ENCODE results near the gene CRYM.
"Not testable (repeated sequence)": the region's sequence is repeated elsewhere in the genome, so short reads cannot be mapped to it uniquely, and the experiment has no call there.

Gene CRYM

DNA sequence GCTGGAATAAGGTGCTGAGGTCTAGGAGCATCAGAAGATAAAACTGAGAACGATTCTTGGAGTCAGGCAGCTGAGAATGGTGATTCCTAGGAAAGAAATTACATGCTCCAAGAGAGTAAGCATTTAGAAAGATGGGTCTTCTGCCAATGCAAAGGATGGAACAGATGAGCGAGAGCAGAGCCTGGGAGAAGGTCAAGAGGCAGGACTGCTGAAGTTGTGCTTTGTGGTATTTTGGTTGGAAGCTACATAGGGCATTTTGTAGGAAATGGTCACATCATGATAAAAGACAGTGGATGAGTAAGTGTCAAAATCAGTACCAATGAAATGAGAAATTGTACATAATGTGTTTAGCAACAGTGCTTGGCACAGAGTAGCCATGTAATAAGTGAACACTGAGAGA, 1.4 kb upstream of the CRYM start:
- no peak for DNase-seq (ENCODE audit: low read depth, low spot score)

DNA sequence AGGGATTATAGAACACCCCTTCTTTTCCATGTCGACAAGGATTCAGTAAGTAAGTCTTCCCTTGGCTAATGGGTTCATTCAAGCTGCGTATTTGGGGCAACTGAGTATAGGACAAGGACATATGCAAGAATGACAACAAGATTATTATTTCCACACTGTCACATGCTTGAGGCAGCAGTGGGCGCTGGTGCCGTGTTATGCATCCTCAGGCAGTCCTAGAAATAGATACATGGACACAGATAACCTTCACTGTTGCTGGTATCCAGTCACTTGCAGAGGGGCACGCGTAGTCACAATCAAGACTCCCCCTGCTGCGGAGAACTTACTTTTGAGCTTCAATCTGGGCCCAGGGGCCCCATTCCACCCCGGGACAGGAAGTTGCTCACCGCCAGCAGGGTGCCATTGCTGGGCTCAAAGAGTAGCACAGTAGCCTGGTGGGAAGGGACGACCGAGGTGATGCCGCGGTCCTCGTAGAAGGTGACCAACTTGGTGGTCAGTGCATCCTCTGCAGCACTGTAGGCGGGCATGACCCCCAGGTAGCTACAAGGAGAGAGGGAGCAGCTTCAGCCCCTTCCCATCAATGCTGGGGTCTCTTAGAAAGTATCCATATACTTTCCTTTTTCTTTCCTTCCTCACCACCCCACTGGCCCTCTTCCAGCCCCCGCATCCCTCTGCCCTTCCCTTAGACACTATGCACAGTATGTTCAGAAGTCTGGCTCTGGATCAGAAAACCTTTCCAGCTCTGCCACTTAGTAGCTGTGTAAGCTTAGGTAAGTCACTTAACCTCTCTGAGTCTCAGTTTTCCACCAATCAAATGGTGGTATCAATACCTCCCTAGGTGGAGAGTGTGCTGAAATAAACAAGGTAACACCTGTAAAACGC, 804 bp downstream of the CRYM start:
- DNase-seq (ENCODE audit: low read depth, low spot score), result no peak

DNA sequence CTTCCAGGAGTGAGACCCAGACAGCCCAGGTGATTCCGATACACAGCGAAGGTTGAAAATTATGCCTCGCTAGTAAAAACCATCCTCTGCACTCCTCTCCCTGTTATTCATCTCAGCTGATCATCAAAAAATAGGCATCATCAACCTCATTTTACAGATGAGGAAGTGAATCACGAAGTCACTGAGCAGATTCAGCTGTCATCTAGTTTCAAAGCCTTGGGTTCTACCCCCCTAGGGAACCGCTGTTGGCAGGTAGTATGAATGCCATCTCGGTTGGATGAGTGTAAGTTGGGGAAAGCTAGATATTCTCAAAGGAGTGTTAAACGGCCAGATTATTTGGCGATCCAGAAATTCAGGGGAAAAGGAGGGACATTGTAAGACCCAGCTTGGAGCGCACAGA, 2.0 kb downstream of the CRYM start:
- DNase-seq (ENCODE audit: low read depth, low spot score), result no peak

DNA sequence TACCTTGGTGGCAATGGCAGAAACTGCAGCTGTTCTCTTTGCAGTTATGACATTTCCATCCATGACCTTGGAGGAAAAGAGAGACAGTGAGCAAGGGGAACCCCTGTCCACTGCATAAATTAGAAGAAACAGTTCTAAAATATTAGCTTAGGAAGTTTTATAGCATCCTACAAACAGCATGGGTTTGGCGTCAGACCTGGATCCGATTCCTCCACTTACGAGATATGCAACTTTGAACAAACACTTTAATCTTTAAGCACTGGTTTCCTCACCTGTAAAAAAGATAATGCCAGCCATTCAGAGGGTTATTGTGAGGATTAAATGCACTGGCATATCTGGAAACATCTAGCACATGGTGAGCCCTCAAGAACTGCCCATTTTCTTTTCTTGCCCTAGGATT, 2.6 kb downstream of the CRYM start:
- DNase-seq (ENCODE audit: low read depth, low spot score), result no peak

DNA sequence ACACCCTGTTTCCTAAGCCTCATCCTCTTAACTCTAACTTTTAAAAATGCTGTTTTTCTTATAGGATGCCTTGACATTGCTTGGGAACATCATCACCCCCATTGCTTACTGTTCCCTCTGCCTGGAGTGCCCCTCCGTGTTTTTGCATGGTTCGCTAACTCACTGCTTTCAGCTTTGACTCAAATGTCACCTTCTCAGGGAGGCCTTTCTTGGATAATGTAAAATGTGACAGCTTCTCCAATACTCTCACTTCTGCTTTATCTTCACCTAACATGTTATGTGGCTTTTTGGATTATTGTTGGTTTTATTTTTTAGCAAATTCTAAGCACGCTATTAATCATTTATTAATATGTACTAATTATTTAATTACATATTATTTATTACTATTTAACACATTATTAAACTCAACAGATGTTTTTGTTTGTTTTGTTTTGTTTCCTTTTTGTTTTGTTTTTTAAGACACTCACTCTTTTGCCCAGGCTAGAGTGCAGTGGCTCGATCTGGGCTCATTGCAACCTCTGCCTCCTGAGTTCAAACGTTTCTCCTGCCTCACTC, 3.8 kb downstream of the CRYM start:
- no peak for DNase-seq (ENCODE audit: low read depth, low spot score)

DNA sequence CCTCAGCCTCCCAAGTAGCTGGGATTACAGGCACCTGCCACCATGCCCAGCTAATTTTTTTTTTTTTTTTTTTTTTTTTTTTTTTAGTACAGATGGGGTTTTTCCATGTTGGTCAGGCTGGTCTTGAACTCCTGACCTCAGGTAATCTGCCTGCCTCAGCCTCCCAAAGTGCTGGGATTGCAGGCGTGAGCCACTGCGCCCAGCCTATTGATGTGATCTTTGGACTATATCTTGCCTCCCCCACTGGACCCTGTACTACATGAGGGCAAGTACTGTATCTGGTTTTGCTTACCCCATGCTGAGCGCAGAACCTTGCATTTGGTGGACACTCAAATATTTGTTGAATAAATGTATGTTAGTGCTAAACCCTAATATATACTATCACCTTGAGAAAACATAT, 5.3 kb downstream of the CRYM start:
- DNase-seq (ENCODE audit: low read depth, low spot score), result not testable (repeated sequence)

DNA sequence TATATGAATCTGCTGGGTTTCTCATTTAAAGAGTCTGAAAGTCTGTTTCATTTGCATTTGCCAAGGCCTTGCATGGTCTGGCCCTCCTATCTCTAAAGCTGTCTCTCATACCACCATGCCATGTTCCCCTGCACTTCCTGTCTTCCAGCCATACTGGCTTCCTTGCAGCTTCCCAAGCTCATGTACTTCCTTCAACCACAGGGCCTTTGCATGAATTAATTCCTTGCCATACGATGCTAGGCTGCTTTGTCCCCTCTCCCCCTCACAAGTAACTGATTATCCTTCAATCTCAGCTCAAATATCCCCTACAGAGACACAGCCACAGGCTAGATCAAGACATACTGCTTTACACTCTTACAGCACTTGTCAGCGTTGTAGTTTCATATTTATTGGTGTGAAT, 5.8 kb downstream of the CRYM start:
- no peak for DNase-seq (ENCODE audit: low read depth, low spot score)

DNA sequence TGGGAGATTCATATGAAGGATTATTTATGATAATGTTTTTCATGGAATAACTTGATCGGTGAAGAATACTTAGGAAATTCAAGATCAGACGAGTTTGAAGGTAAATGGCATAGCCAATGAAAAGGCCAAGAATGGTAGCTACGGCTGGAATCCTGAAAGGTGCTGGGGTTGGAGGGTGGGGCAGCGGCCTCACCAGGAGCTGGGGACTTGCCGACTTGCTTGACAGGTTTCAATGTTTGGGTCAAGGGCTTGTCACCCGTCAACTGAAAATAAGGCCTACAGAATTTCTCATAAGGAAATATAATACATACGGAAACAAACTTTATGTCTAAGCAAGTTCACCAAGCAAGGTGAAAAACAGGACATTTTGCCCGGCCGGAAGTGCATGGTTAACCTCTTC, 9.9 kb downstream of the CRYM start:
- no peak for DNase-seq (ENCODE audit: low read depth, low spot score)

DNA sequence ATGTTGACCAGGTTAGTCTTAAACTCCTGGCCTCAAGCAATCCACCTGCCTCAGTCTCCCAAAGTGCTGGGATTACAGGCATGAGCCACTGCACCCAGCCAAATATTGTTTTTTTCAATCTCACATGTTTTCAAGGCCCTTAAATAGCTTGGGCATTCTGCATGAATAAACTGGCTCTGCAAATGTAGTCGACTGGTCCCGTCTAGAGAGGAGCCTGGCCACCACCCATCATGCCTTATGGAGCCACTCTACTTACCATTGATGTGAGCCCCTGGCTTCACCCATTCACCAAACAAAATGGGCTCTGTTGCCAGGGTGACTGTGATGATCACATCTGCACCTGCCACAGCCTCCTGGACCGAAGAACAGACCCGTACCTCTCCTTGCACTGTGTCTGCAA, 10.8 kb downstream of the CRYM start:
- DNase-seq (ENCODE audit: low read depth, low spot score), result no peak

DNA sequence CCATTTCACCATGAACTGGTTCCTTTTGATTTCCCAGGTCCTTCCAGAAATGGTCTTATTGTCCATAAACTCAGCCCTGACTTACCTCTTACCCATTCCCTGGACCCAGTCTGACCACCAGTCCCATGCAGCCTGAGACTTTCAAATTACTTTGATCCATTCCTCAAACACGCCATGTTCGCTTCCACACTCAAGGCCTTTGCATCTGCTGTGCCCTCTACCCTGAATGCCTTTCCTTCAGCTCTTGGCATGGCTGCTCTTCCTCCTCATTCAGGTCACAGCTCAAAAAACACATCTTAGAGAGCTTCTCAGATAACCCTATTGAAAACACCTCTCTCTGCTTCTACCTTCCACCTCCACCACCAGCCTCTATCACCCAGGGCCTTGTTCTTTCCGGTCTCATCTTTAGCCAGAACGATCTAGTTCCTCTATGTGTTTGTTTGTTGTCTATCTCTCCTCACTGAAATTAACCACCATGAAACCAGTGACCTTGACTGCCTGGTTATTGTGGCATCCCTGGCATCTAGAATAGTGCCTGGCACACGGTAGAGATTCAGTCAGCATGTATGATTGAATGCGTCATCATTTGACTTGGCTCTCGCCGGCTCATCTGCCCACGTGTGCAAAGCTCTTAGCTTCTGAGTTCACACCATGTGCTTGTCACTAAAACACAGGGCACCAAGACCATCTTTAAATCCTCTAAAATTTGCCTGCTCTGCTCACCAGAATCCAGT, 12.8 kb downstream of the CRYM start:
- DNase-seq (ENCODE audit: low read depth, low spot score), result no peak

DNA sequence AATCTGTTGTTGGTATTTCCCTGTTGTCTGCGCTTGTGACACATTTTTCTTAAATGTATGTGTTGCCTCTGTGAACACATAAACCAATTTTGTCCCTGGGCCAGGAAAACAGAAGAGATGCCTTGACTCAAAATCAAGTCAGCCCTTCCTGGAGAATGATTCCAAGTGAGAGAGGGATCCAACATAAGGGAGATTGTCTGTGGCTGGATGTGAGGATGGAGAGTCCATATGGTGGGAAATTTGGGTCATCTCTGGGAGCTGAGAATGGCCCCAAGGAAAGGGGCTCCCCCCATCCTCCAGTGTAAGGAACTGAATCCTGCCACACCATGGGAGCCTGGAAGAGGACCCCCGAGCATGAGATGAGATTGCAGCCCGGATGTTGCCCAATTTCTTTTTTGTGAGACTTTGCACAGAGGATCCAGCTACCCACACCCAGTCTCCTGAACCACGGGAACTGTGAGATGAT, 13.5 kb downstream of the CRYM start:
- DNase-seq (ENCODE audit: low read depth, low spot score), result no peak

DNA sequence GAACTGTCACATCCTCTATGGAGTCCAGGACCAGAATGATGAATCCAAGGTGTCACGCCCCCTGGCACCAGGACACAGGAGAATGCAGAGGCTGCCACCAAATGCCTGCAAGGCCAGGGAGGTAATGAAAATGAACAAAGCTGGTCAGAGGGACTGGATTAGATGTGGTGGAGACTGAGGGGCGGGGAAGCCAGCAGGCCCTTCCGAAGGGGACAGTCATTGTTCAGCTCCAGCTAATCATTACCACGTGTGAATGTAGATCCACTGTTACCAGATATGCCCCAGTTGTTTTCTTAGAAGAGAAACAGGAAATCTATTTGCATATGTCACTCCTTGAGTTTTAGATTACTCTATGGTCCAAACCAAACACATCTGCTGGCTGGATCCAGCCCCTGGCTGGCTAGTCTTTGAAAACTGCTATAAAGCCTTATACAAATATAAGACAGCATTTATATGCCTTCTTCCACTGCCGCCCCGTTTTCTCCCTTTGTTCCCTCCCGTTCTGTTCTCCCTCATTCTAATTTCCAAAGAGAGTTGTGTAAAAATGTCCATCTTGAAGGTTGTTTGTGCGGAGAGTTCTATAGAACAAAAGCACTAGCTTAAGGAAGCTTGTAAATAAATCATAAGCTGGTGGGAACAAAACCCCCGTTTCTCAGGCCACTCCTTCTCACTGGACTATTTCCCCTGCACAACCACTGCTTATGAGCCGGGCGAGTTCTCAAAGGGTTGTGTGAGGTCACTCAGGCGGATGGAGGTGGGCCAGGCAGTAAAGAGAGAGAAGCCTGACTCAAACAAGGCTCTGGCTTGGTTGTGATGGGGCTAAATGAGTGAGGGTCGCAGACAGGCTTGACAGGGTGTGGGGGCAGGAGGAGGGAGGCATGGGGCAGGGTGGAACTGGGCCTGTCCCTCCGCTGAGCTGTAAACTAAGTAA, 14.2 kb downstream of the CRYM start:
- no peak for DNase-seq (ENCODE audit: low read depth, low spot score)

DNA sequence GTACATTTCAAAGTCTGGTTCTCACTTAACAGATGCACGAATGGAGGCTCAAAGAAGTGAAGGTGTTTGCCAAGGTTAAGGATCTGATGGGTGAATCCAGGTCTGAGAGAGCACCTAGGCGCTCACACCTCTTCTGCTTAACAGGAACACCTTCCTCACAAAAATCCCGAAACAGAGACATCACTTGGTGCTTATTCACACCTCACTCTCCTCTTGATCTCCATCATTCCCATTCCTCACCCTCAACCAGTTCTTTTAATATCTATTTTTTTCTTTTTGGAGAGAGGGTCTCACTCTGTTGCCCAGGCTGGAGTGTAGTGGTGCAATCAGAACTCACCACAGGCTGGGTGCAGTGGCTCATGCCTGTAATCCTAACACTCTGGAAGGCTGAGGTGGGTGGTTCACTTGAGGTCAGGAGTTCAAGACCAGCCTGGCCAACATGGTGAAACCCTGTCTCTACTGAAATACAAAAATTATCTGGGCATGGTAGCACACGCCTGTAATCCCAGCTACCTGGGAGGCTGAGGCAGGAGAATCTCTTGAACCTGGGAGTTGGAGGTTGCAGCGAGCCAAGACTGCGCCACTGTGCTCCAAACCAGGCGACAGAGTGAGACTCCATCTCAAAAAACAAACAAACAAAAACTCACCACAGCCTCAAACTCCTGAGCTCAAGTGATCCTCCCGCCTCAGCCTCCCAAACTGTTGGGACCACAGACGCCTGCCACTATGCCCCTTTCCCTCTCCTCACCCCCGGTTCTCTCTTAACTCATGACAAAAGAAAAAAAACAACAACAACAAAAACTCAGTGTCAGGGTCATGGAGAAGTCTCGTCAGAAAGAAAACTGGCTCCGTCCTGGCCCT, 15.1 kb downstream of the CRYM start:
- DNase-seq (ENCODE audit: low read depth, low spot score), result no peak

DNA sequence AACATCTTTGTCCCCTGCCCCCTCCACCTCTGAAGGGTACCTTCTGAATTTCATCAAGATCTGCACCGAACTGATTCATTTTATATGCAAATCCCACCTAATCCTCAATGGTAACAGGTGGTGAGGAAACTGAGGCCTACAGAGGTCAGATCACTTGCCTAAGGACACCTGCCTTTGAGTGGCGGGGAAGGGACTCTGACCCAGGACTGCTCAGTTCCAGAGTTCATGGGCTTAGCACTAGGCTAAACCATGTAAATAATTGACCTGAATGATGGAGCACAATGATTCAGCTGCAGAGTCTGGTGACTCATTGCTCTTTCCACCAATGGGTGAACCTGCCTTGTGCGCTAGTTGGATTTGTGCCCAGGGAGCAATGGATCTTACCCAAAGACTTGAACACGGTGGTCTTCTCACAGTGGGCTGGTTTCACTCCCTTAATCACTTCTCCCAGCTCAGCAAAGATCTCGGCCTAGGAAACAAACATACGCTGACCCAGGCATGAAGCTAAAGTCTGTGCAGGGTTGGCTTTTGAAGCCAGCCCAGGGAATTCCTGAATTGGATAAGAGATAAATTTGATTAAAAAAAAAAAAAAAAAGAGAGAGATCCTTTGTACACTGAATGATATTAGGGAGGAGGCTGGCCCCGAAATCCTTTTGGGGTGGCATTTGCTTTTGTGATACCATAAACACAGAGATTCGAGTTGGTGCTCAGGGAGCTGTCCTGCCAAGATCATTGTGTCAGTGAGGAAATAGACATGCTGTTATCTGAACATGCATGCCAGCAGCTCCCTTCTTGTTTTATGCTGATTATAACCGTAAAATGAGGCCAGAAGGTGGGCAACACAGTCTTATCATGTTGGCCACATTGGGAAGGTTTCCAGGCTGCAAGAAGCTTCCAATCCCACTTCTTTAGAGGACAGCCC, 17.0 kb downstream of the CRYM start:
- no peak for DNase-seq (ENCODE audit: low read depth, low spot score)

DNA sequence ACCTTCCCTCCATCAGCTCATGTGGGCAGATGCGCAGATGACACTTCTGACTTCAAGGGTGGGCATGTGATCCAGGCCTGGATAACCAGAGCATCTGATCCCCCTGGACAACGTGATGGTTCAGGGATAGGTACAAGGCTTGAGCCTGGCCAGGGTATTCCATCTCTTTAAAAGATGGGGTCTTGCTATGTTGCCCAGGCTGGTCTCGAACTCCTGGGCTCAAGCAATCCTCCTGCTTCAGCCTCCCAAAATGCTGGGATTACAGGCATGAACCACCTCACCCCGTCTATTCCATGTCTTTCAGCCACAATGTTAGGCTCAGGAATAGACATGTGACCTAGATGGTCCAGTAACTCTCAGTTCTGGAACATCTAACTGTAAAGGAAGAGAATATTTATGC, 20.8 kb downstream of the CRYM start:
- no peak for DNase-seq (ENCODE audit: low read depth, low spot score)

DNA sequence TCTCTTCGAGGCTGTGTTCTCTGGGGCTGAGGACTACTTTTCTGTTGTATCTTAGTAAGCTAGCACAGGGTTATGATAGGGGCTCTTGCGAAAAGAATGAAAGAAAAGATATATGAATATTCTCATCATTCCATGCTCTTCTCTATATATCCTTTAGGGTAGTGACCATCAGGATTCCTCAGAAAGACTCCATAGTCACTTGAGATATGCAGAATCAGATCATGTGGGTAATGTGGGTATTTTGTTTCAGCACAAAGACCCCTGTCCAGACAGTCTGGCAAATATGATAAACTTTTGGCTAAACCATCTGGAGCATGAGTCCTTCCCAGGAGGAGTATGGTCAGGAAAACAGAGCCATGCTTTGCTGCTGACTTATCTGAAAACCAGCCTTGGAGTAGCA, 21.5 kb downstream of the CRYM start:
- no peak for DNase-seq (ENCODE audit: low read depth, low spot score)

DNA sequence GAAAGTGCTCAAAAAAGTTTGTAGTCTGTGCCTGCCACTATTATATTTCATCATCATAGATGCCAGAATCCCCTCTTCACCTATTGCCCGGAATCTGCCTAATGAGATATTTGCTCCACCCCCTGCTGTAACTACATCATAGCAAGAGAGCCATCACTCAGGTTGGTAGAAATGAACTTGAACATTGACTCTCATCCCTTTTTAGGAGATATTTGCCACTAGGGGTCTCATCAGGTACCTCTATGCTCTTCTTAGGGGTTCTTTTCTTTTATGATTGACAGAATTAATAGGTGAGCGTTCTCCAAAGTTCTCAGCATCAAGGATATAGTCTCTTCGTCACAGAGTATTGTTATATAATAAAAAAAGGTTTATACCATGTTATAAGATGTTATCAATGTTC, 24.6 kb downstream of the CRYM start:
- DNase-seq (ENCODE audit: low read depth, low spot score), result no peak

DNA sequence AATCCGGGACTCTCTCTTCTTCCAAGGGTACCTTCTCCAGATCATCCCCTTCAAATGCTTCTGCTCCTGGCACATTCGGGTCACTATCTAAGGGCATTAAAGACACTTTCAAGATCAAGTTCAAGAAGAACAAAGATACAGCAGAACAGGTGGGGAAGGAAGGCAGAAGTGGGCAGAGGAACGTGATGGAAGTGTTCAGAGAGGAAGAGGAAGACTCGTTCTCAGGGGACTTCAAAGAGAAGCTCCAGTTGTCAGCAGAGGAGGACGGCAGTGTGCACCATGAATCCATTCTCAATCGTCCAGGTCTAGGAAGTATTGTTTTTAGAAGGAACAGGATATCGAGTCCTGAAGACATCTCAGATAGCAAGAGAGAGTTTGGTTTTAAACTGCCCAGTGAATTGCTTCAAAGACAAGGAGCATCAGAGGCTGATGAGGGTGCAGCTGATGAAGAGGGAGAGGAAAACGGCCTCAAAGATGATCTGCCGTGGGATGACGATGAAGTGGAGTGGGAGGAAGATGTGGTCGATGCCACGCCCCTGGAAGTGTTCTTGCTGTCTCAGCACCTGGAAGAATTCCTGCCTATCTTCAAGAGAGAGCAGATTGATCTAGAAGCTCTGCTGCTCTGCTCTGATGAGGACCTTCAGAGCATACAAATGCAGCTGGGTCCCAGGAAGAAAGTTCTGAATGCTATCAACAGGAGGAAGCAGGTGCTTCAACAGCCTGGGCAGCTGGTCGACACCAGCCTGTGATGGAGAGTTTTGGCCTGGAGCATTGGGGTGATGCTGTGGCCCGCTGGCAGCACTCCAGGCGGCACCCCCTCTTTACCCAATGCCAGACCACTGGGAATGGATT, 27.8 kb downstream of the CRYM start:
- DNase-seq (ENCODE audit: low read depth, low spot score), result no peak

DNA sequence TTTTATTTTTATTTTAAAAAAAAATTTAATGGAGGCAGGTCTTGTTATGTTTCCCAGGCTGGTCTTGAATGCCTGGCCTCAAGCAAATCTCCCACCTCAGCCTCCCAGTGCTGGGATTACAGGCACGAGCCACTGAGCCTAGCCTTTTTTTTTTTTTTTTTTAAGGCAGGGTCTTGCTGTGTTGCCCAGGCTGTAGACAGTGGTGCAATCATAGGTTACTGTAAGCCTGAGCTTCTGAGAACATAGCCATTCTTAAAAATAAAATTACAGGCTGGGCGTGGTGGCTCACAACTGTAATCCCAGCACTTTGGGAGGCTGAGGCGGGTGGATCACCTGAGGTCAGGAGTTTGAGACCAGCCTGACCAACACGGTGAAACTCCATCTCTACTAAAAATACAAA, 29.9 kb downstream of the CRYM start:
- DNase-seq (ENCODE audit: low read depth, low spot score), result not testable (repeated sequence)

Measured in iPS DF 19.7 (cell line).